Endothelial cell (in vitro differentiated cells): ENCODE measurements around the gene TICAM1. TPM values are rescaled to one million over a fixed set of nuclear protein-coding genes. Genes with fewer than 3 reads are reported as not detected.
A peak's percentile ranks its signal among the peaks of the same experiment; 100 is the strongest.

Experiments
- DNase-seq: peaks from one replicate; pipeline ENCODE4 v3.0.0; 2021; ENCODE audit warnings: low spot score
- H3K27ac Mint-ChIP-seq: one replicate; pipeline ENCODE4 v1.8.0; 2021; ENCODE audit warnings: mixed read lengths, inconsistent platforms; ENCODE audit not compliant: unreplicated experiment
- H3K27me3 Mint-ChIP-seq: one replicate; pipeline ENCODE4 v1.8.0; 2021; ENCODE audit warnings: mild to moderate bottlenecking, moderate library complexity, mixed read lengths, inconsistent platforms; ENCODE audit not compliant: unreplicated experiment
- H3K36me3 Mint-ChIP-seq: one replicate; pipeline ENCODE4 v1.8.0; 2021; ENCODE audit warnings: mild to moderate bottlenecking, low read depth, mixed read lengths, inconsistent platforms; ENCODE audit not compliant: unreplicated experiment
- H3K4me1 Mint-ChIP-seq: one replicate; pipeline ENCODE4 v1.8.0; 2021; ENCODE audit warnings: mild to moderate bottlenecking, mixed read lengths, inconsistent platforms; ENCODE audit not compliant: unreplicated experiment
- H3K4me3 Mint-ChIP-seq: one replicate; pipeline ENCODE4 v1.8.0; 2021; ENCODE audit warnings: mild to moderate bottlenecking, mixed read lengths, inconsistent platforms; ENCODE audit not compliant: unreplicated experiment
- H3K9me3 Mint-ChIP-seq: one replicate; pipeline ENCODE4 v1.8.0; 2021; ENCODE audit warnings: mixed read lengths, inconsistent platforms; ENCODE audit not compliant: unreplicated experiment
- total RNA-seq: library from RNA; stranded (reverse); fragmentation: NEBNext Ultra II Directional; extraction: Animal tissue kit (Norgen Biotek cat#: 25700); gene quantifications from one replicate; pipeline ENCODE4 v1.2.1, GENCODE V29; 2021; ENCODE audit not compliant: unreplicated experiment
- TF ChIP-seq, protein P1 (sequence below): fragments of 200-600 bp; sonication (generic); IDR thresholded peaks from one replicate; pipeline ENCODE4 v1.5.0; 2021; ENCODE audit warnings: antibody characterized with exemption; ENCODE audit not compliant: unreplicated experiment

Gene TICAM1
- total RNA-seq, 1 donor from 2014 or later, result 3.5 TPM

DNA sequence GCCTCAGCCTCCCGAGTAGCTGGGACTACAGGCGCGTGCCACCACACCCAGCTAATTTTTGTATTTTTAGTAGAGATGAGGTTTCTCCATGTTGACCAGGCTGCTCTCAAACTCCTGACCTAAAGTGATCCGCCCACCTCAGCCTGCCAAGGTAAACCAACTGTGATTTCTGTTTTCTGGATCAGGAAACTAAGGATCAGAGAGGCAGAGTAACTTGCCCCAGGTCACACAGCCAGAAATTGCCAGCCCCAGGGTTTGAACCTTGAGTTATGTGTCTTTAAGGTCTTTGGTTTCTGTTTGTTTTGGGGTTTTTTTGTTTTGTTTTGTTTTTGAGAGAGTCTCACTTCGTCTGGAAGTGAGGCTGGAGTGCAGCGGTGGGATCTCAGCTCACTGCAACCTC is 40.2 kb upstream of the TICAM1 start:
- Mint-ChIP-seq H3K4me3 (no peak overlapping the region), H3K27ac (no peak overlapping the region), H3K36me3 (no peaks in the 10 kb centered on the region), H3K4me1 (peaks cover under 1% of the 10 kb centered on the region), H3K27me3 (peaks cover 3% of the 10 kb centered on the region), H3K9me3 (no peaks in the 10 kb centered on the region)
- DNase-seq, result no peak
- TF ChIP-seq, protein P1, sequence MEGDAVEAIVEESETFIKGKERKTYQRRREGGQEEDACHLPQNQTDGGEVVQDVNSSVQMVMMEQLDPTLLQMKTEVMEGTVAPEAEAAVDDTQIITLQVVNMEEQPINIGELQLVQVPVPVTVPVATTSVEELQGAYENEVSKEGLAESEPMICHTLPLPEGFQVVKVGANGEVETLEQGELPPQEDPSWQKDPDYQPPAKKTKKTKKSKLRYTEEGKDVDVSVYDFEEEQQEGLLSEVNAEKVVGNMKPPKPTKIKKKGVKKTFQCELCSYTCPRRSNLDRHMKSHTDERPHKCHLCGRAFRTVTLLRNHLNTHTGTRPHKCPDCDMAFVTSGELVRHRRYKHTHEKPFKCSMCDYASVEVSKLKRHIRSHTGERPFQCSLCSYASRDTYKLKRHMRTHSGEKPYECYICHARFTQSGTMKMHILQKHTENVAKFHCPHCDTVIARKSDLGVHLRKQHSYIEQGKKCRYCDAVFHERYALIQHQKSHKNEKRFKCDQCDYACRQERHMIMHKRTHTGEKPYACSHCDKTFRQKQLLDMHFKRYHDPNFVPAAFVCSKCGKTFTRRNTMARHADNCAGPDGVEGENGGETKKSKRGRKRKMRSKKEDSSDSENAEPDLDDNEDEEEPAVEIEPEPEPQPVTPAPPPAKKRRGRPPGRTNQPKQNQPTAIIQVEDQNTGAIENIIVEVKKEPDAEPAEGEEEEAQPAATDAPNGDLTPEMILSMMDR, result no peak

DNA sequence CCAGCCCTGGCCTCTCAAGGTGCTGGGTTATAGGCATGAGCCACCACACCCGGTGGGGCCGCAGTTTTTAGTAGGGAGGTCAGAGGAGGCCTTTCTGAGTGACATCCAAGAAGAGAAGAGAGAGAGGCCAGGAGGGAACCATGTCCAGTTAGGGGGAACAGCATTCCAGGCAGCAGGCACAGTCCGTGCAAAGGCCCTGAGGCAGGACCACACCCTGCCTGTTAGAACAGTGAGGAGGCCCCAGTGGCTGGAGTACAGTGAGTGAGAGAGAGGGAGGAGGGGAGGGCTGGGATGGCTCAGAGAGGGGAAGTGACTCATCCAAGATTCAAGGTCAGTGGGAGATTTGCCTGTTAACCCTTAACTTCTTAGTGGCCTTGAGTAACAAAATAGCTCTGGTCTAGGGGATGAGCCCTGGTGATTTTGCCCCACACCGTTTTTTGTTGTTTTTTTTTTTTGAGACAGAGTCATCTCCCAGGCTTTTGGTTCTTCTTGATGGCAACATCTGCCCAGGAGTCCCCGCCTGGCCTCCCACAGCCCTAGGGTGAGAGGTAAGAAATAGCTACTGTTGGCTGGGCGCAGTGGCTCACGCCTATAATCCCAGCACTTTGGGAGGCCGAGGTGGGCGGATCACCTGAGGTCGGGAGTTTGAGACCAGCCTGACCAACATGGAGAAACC is 38.7 kb upstream of the TICAM1 start:
- DNase-seq, result no peak
- Mint-ChIP-seq H3K9me3 (no peaks in the 10 kb centered on the region), H3K27ac (no peak overlapping the region), H3K27me3 (peaks cover 6% of the 10 kb centered on the region), H3K4me1 (peaks cover 5% of the 10 kb centered on the region), H3K36me3 (no peaks in the 10 kb centered on the region), H3K4me3 (no peak overlapping the region)
- TF ChIP-seq, protein P1, result no peak

DNA sequence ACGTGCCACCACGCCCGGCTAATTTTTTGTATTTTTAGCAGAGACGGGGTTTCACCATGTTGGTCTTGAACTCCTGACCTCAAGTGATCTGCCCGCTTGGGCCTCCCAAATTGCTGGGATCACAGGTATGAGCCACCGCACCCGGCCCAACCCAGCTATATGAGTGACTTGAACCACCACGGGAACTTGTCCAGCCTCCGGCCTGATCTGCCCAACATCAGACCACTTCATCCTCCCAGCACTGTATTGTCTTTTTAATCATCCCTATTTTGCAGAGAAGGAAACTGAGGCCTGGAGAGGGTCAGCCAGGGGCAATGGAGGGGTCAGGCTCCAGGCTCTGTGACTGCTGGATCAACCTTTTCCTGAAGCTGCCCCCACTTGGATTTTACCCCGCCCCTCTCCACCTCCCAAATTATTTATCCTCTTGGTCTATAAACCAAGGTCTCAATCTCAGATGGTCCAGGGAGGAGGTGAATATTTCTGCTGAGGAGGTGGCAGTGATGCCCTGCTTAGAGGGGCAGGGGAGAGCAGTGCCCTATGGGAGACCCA is 36.8 kb upstream of the TICAM1 start:
- Mint-ChIP-seq H3K27me3 (peaks cover 6% of the 10 kb centered on the region), H3K4me3 (peak overlapping the region; percentile 88), H3K27ac (no peak overlapping the region), H3K36me3 (no peaks in the 10 kb centered on the region), H3K4me1 (peaks cover 5% of the 10 kb centered on the region), H3K9me3 (no peaks in the 10 kb centered on the region)
- TF ChIP-seq, protein P1, result no peak
- no peak for DNase-seq

DNA sequence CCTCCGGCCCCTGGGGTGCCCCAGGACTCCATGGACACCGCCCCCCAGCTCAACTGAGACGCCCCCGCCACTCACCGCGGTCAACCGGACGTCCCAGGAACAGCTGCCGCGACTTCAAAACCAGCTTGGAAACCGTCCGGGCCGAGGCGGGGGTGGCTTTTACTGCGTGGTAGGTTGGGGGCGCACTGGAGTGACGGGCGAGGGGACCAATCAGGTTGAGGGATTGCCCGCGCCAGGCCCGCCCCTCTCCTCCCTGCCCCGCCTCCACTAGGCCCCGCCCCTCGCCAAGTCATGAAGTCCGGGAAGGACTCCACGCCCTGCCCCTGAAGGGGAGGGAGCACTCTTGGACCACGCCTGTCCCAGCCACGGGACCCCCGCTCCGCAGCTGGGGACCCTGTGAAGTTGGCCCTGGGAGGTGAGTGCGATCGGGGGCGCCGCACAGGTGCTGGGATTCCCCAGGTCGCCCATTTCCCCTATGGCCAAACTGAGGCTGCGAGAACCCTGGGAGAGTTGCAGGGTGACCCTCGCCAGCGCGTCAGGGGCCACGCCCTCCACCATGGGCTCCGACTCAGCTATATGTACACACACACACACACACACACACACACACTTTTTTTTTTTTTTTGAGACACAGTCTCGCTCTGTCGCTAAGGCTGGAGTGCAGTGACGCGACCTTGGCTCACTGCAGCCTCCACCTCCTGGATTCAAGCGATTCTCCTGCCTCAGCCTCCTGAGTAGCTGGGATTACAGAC is 36.2 kb upstream of the TICAM1 start, which contains the start of gene PLIN3:
PLIN3 (minus strand) TSS at position 134 of the 752 bp plus-strand sequence. CDS start 6,273 bp downstream, outside the sequence.
- H3K36me3 Mint-ChIP-seq, result no peaks in the 10 kb centered on the region
- peak within 1 kb of the TSS; percentile 18 for H3K27ac Mint-ChIP-seq
- peak; percentile 97 for DNase-seq
- TF ChIP-seq, protein P1, result peak; percentile 52
- peaks cover 5% of the 10 kb centered on the region for H3K4me1 Mint-ChIP-seq
- H3K9me3 Mint-ChIP-seq, result no peaks in the 10 kb centered on the region
- peaks cover 6% of the 10 kb centered on the region for H3K27me3 Mint-ChIP-seq
- H3K4me3 Mint-ChIP-seq, result peak within 1 kb of the TSS; percentile 92
